Epithelial cell of esophagus (primary cell): Measurements from ENCODE around the gene HELZ.
"Not testable (repeated sequence)": the region's sequence is repeated elsewhere in the genome, so short reads cannot be mapped to it uniquely, and the experiment has no call there.

Experiments used
- DNase-seq: peaks from one replicate; pipeline ENCODE4 v3.0.0; 2010; ENCODE audit warnings: low read depth
- H3K4me3 ChIP-seq: 2 replicates; pipeline ENCODE4 v1.5.1; 2011; ENCODE audit warnings: mild to moderate bottlenecking, low read length, control low read depth
- TF ChIP-seq, protein P1 (sequence below): IDR thresholded peaks from 2 replicates; pipeline ENCODE4 v1.5.1; 2011; ENCODE audit warnings: low read depth, mild to moderate bottlenecking, low read length, control low read depth, inconsistent platforms; ENCODE audit not compliant: insufficient read depth; ENCODE audit errors: missing control alignments

The HELZ gene

DNA sequence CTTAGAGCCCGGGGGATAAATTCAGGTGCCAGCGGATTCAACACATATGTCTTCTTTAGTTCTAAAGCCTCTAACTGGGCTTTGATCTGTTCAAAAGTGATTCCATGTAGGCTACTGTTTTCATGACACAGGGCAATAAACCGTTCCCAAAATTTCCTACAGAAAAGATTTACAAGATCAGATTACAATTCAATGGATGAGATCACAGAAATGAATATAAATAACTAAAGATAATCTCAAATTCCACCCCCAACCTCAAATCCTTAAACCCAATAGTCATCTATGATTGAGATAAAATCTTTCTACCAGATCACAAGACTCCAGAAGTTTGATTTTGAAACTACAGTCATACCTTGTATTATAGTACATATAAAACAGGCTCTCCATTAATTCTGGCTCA lies 116.3 kb downstream of the HELZ start:
- no peak overlapping the region for H3K4me3 ChIP-seq
- DNase-seq, result no peak
- TF ChIP-seq, protein P1, sequence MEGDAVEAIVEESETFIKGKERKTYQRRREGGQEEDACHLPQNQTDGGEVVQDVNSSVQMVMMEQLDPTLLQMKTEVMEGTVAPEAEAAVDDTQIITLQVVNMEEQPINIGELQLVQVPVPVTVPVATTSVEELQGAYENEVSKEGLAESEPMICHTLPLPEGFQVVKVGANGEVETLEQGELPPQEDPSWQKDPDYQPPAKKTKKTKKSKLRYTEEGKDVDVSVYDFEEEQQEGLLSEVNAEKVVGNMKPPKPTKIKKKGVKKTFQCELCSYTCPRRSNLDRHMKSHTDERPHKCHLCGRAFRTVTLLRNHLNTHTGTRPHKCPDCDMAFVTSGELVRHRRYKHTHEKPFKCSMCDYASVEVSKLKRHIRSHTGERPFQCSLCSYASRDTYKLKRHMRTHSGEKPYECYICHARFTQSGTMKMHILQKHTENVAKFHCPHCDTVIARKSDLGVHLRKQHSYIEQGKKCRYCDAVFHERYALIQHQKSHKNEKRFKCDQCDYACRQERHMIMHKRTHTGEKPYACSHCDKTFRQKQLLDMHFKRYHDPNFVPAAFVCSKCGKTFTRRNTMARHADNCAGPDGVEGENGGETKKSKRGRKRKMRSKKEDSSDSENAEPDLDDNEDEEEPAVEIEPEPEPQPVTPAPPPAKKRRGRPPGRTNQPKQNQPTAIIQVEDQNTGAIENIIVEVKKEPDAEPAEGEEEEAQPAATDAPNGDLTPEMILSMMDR, result no peak

DNA sequence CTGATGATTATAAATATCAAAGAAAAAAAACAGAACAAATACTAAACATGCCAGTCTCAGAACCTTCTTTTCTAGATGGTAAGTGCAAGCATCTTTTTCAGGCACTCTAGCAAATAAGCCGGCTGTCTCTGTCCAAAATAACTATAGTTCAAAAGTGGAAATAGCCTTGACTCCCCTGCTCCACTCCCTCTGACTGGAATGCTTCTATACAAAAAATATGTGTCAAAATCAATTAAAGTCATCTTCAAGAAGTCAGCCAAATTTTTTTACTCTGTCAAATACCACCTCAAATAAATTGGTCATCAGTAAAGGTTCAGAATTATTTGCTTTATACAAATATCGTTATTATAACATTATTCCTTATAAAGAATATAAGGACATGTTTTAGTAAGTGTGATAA lies 117.1 kb downstream of the HELZ start:
- no peak overlapping the region for H3K4me3 ChIP-seq
- TF ChIP-seq, protein P1, result no peak
- no peak for DNase-seq

DNA sequence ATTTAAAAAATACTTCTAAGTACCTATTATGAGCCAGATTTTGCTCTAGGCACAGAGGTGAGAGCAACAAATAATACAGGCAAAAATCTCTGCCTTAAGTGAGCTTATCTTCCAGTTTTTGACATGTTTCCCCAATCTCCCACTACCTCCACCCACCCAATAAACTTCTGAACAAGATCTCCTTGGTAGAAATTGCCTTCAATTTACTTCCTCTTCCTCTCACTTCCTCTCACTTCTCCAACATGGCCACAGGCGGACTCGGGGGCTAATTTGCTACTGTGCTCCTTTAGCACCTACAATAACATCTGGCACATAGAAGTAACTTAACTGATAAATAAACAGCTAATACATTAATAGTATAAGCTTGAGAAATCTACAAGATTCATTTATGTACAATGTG lies 118.0 kb downstream of the HELZ start:
- TF ChIP-seq, protein P1, result no peak
- no peak for DNase-seq
- H3K4me3 ChIP-seq, result no peak overlapping the region

DNA sequence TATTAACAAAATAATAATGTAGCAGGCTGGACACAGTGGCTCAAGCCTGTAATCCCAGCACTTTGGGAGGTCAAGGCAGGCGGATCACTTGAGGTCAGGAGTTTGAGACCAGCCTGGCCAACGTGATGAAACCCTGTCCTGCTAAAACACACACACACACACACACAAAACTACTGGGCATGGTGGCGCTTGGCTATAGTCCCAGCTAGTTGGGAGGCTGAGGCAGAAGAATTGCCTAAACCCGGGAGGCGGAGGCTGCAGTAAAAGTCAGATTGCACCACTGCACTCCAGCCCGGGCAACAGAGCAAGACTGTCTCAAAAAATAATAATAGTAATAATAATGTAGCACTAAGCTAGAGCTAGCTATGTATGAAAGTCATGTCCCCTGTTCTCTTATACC lies 118.5 kb downstream of the HELZ start:
- not testable (repeated sequence) for H3K4me3 ChIP-seq, DNase-seq

DNA sequence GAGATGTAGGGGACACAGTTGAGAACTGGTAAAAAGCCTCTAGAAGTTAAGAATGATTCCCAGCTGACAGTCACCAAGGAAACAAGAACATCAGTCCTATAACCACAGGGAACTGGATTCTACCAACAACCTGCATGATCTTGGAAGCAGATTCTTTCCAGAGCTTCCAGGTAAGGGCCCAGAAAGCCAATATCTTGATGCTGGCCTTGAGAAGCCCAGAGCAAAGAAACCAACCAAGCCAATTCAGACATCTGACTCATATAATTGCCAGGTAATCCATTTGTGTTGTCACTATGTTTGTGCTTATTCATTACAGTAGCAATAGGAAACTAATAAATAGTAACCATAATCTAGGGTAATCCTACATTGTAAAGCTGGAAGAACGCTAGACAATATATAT lies 119.1 kb downstream of the HELZ start:
- H3K4me3 ChIP-seq, result no peak overlapping the region
- TF ChIP-seq, protein P1, result no peak
- DNase-seq, result peak; percentile 27

DNA sequence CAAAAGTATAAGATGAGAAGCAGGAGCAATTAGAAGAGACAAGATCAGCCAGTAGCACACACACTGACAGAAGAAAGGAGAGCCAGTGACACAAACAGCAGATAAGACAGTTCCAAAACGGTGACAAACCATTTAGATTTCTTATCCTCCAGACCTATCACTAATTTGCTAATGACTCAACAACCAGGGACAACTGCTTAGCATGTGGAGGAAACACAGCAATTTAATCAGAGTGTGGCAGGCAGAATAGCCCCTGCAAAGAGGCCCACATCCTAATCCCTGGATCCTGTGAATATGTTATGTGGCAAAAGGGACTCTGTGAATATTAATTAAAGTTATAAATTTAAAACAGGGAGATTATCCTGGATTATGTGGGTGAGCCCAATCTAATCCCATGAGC lies 119.6 kb downstream of the HELZ start:
- DNase-seq, result no peak
- H3K4me3 ChIP-seq, result no peak overlapping the region
- TF ChIP-seq, protein P1, result no peak

DNA sequence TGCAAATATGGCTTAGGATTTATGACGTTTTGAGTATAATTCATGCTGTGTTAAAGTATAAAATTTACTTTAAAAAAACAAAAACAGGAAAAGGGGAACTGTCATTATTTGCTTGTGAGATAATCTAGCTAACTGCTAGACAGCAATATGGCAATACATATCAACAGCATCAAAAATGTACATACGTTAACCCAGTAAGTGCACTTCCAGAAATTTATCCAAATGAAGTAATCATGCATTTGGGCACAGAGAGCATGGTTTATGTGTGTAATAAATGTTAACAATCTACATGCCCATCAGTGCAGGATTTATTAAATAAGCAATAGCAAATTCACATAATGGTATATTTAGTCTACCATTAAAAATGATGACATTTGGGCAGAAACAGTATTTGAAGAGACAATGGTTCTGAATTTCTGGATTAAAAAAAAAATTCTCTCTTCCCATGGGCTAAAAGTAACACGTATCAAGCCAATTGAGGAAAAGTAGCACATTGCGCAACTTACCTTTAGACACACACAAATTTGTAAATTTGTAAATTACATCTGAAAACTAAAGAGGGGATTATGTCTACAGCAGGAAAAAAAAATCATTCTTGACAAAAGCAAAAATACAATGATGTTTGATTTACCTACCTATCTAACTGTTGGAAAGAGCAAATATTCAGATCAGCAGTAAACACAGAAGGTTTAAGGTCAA lies 120.4 kb downstream of the HELZ start:
- TF ChIP-seq, protein P1, result no peak
- H3K4me3 ChIP-seq, result no peak overlapping the region
- no peak for DNase-seq
